Kidney (tissue), 14 donors: Measurements from ENCODE around the gene FGF12. TPM values are rescaled to one million over a fixed set of nuclear protein-coding genes. Genes with fewer than 3 reads are reported as not detected.

ENCODE experiments used
- DNase-seq, 5 donors: peaks; one replicate each; pipeline ENCODE4 v3.0.0-alpha.2; 2013 to 2020
- FAIRE-seq: peaks from 2 replicates; lab custom pipeline; 2012; peaks lifted over from hg19 to GRCh38; lab: Jason Lieb, UNC
- H3K27ac ChIP-seq, 2 donors: one replicate each; pipeline ENCODE4 v1.7.0; 2013; ENCODE audit warnings: low read depth in 2 of 2, low read length in 2 of 2, inconsistent platforms in 1 of 2
- H3K27me3 ChIP-seq: one replicate; pipeline ENCODE4 v1.7.1; 2013; ENCODE audit warnings: low read length, inconsistent platforms; ENCODE audit not compliant: control insufficient read depth, insufficient read depth
- H3K36me3 ChIP-seq, 3 donors: one replicate each; pipeline versions ENCODE4 v1.7.0 to v1.7.1; 2013; ENCODE audit warnings: low read length in 3 of 3, control low read depth in 1 of 3, inconsistent platforms in 1 of 3; ENCODE audit not compliant: insufficient read depth in 3 of 3, control insufficient read depth in 2 of 3
- H3K4me1 ChIP-seq, 3 donors: one replicate each; pipeline versions ENCODE4 v1.7.0 to v1.7.1; 2013; ENCODE audit warnings: low read length in 3 of 3, inconsistent platforms in 1 of 3, low read depth in 1 of 3; ENCODE audit not compliant: control insufficient read depth in 2 of 3, insufficient read depth in 2 of 3
- H3K4me3 ChIP-seq, 3 donors: one replicate each; pipeline versions ENCODE4 v1.7.0 to v1.8.1; 2013; ENCODE audit warnings: low read length in 3 of 3, control low read depth in 1 of 3, inconsistent platforms in 1 of 3
- H3K9ac ChIP-seq, 3 donors: one replicate each; pipeline versions ENCODE4 v1.7.0 to v1.7.1; 2013; ENCODE audit warnings: low read length in 3 of 3, control low read depth in 1 of 3, inconsistent platforms in 1 of 3
- H3K9me3 ChIP-seq, 3 donors: one replicate each; pipeline versions ENCODE4 v1.7.0 to v1.7.1; 2013; ENCODE audit warnings: low read length in 3 of 3, control low read depth in 1 of 3, inconsistent platforms in 1 of 3; ENCODE audit not compliant: control insufficient read depth in 2 of 3, insufficient read depth in 1 of 3
- intact Hi-C: fragments of 100-400 bp; cut with DNase I; formaldehyde crosslinking; loops from one replicate; pipeline ENCODE4 v1.11.1; 2022
- polyA plus RNA-seq: library from polyadenylated mRNA; stranded (reverse); fragments of 350-450 nt; fragmentation: Illumina TruSeq; extraction: RNeasy Lipid Tissue Mini Kit (QIAGEN cat#74804); gene quantifications from one replicate; pipeline ENCODE4 v1.2.3, GENCODE V29; 2014; ENCODE audit warnings: low read depth, low replicate concordance; ENCODE audit not compliant: insufficient read depth
- total RNA-seq: library from RNA; stranded (reverse); fragmentation: NEBNext Ultra II Directional; extraction: Animal tissue kit (Norgen Biotek cat#: 25700); gene quantifications from one replicate; pipeline ENCODE4 v1.2.1, GENCODE V29; 2021
- TF ChIP-seq, protein P1 (sequence below): IDR thresholded peaks from 3 replicates; pipeline ENCODE4 v1.5.1; 2012; ENCODE audit warnings: mild to moderate bottlenecking, moderate library complexity, borderline replicate concordance; ENCODE audit not compliant: insufficient read depth; ENCODE audit errors: extremely low read depth
- donor health status: control.
- donor health status: control.
- donor health status: control.
- donor health status: control.
- donor health status: control.
- donor health status: DM: yes; HTN: yes; CAD: no.
- donor health status: Normal renal cell carcinoma (clear cell type).

FGF12 gene
- total and polyA plus RNA-seq, 2 donors from 2014 or later, result 1.8 to 3.7 TPM

DNA sequence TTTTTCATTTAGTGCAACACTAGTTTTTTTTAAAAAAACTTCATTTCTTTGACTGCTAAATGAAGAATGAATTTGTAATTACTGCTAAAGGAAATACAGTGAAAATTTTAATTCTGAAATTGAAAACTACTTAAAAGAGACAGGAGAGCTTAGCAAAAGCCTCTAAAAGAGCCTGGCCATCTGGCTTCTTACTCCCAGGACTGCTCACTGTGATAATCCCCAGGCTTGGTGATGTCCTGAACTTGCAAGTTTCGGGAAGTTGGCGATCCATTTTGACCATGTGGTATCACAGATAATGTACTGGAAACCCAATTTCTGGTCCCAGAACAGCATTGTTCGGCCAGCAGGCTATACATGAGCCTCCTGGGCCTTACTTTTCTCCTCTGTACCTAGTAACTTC, 292.1 kb downstream of the FGF12 start:
- DNase-seq (no peak), FAIRE-seq (no peak)
- Histone ChIP-seq H3K4me3 (no peak overlapping the region), H3K27me3 (no peaks in the 10 kb centered on the region), H3K36me3 (no peaks in the 10 kb centered on the region), H3K4me1 (no peaks in the 10 kb centered on the region), H3K9ac (no peak overlapping the region), H3K27ac (no peak overlapping the region), H3K9me3 (no peaks in the 10 kb centered on the region)
- TF ChIP-seq, protein P1, sequence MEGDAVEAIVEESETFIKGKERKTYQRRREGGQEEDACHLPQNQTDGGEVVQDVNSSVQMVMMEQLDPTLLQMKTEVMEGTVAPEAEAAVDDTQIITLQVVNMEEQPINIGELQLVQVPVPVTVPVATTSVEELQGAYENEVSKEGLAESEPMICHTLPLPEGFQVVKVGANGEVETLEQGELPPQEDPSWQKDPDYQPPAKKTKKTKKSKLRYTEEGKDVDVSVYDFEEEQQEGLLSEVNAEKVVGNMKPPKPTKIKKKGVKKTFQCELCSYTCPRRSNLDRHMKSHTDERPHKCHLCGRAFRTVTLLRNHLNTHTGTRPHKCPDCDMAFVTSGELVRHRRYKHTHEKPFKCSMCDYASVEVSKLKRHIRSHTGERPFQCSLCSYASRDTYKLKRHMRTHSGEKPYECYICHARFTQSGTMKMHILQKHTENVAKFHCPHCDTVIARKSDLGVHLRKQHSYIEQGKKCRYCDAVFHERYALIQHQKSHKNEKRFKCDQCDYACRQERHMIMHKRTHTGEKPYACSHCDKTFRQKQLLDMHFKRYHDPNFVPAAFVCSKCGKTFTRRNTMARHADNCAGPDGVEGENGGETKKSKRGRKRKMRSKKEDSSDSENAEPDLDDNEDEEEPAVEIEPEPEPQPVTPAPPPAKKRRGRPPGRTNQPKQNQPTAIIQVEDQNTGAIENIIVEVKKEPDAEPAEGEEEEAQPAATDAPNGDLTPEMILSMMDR, result no peak
- intact Hi-C loops, result no loop called here

DNA sequence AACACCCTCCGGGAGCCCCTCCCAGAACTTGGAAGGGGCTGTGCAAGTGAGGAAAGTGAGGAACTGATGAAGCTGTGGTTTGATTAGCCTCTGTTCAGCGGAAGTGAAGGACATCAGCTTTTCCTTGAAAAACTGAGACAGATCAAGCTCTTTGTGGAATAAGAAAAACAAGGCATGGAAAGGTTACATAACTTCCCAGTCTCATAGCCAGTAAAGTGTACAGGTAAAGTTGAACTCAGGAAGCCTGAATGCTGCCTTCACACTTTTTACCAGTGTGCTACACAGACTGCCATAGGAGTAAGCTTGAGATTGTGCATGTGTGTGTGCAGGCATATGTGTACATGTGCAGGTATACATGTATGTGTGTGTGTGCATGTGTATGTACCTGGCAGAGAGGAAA, 293.2 kb downstream of the FGF12 start:
- DNase-seq (no peak), FAIRE-seq (no peak)
- intact Hi-C loops, result no loop called here
- Histone ChIP-seq H3K27ac (no peak overlapping the region), H3K4me1 (no peaks in the 10 kb centered on the region), H3K4me3 (no peak overlapping the region), H3K36me3 (no peaks in the 10 kb centered on the region), H3K27me3 (no peaks in the 10 kb centered on the region), H3K9me3 (no peaks in the 10 kb centered on the region), H3K9ac (no peak overlapping the region)
- TF ChIP-seq, protein P1, result no peak

DNA sequence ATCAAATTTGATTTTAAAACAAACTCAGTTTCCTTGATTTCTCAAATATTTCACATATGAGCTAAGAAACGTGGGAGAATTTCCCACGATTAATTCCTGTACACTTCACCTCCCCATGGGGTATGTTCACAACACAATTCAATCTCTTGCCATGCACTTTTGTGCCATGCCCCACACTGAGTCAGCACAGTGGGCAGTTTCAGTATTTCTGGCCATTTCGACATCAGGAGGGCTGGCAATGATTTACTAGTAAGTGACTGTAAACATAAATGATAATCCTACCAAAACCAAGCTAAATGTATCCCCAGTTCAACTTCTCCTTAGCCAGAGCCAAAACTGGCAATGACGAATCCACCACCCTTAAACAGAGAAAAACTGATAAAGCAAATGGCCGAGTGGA, 293.6 kb downstream of the FGF12 start:
- Histone ChIP-seq H3K4me3 (no peak overlapping the region), H3K27me3 (no peaks in the 10 kb centered on the region), H3K9me3 (no peaks in the 10 kb centered on the region), H3K4me1 (no peaks in the 10 kb centered on the region), H3K36me3 (no peaks in the 10 kb centered on the region), H3K27ac (no peak overlapping the region), H3K9ac (no peak overlapping the region)
- no peak for FAIRE-seq
- DNase-seq, result no peak
- TF ChIP-seq, protein P1, result no peak
- intact Hi-C loops, result no loop called here

DNA sequence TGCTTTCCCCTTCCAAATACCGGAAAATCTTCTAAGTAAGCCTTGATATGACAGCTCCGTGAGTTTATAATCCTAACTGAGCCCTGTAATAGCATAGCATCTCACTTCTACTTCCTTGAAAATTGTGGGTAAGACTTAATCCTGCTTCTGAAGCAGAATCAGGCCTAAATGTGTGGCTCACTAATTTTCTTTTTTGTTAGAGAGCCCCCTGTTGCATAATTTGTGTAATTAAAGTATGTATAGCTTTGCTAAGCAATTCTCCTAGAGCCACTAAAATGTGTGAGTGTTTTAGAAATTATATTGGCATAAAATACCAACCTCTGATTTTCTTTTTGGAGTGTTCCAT, 304.4 kb downstream of the FGF12 start:
- DNase-seq, result peak in 1 of 5 donors; percentile 71
- FAIRE-seq, result no peak
- H3K4me1 ChIP-seq, result no peaks in the 10 kb centered on the region
- H3K9me3 ChIP-seq, result no peaks in the 10 kb centered on the region
- intact Hi-C loops, result no loop called here
- no peaks in the 10 kb centered on the region for H3K36me3 ChIP-seq
- no peak overlapping the region for H3K27ac ChIP-seq
- H3K9ac ChIP-seq, result no peak overlapping the region
- no peaks in the 10 kb centered on the region for H3K27me3 ChIP-seq
- H3K4me3 ChIP-seq, result no peak overlapping the region
- TF ChIP-seq, protein P1, result no peak
